HepG2 (cell line): ENCODE measurements around the gene NFATC2. TPM values are rescaled to one million over a fixed set of nuclear protein-coding genes. Genes with fewer than 3 reads are reported as not detected.

Experiments used
- CEBPG ChIP-seq: IDR thresholded peaks from 2 replicates; pipeline ENCODE4 v1.6.1; 2016
- GABPA ChIP-seq, 2 experiments: IDR thresholded peaks; 2 replicates each; pipeline ENCODE4 v1.6.1; 2011 to 2016; ENCODE audit warnings: low read depth in 2 of 2, low read length in 1 of 2, missing biosample characterization in 1 of 2, missing genetic modification characterization in 1 of 2
- GFI1 ChIP-seq: sonication (generic); formaldehyde crosslinking; IDR thresholded peaks from 2 replicates; pipeline ENCODE4 v1.5.0; 2020; ENCODE audit warnings: missing genetic modification reagents, mild to moderate bottlenecking, borderline replicate concordance
- IRF9 ChIP-seq: sonication (generic); formaldehyde crosslinking; IDR thresholded peaks from 2 replicates; pipeline ENCODE4 v1.8.0; 2022; ENCODE audit warnings: missing genetic modification reagents, mild to moderate bottlenecking, borderline replicate concordance
- MEF2D ChIP-seq: sonication (generic); formaldehyde crosslinking; IDR thresholded peaks from 2 replicates; pipeline ENCODE4 v1.5.1; 2020; ENCODE audit warnings: mild to moderate bottlenecking, missing genetic modification reagents
- NFKBIZ ChIP-seq: IDR thresholded peaks from 2 replicates; pipeline ENCODE4 v1.6.1; 2018; ENCODE audit warnings: missing genetic modification reagents, missing compliant biosample characterization
- ONECUT2 ChIP-seq: sonication (generic); formaldehyde crosslinking; IDR thresholded peaks from 2 replicates; pipeline ENCODE4 v1.4.0; 2020; ENCODE audit warnings: missing genetic modification reagents
- SMARCC2 ChIP-seq: fragments of 450-650 bp; IDR thresholded peaks from 2 replicates; pipeline ENCODE4 v1.6.1; 2017; ENCODE audit warnings: antibody characterized with exemption, mild to moderate bottlenecking
- YEATS2 ChIP-seq: sonication (generic); formaldehyde crosslinking; IDR thresholded peaks from 2 replicates; pipeline ENCODE4 v1.4.0; 2020; ENCODE audit warnings: missing genetic modification reagents, borderline replicate concordance
- ZBTB10 ChIP-seq: sonication (generic); formaldehyde crosslinking; IDR thresholded peaks from 2 replicates; pipeline ENCODE4 v1.4.0; 2020; ENCODE audit warnings: missing genetic modification reagents, borderline replicate concordance
- ZBTB7A ChIP-seq: sonication (generic); formaldehyde crosslinking; IDR thresholded peaks from 2 replicates; pipeline ENCODE4 v1.8.0; 2022; ENCODE audit warnings: mild to moderate bottlenecking, missing genetic modification reagents
- ZNF12 ChIP-seq: sonication (generic); formaldehyde crosslinking; IDR thresholded peaks from 2 replicates; pipeline ENCODE4 v1.5.0; 2020; ENCODE audit warnings: missing genetic modification reagents
- ZNF484 ChIP-seq: sonication (generic); formaldehyde crosslinking; IDR thresholded peaks from 2 replicates; pipeline ENCODE4 v1.5.1; 2020; ENCODE audit warnings: mild to moderate bottlenecking, low read depth, missing genetic modification reagents, borderline replicate concordance
- ZNF616 ChIP-seq: sonication (generic); formaldehyde crosslinking; IDR thresholded peaks from 2 replicates; pipeline ENCODE4 v1.5.0; 2020; ENCODE audit warnings: low read depth, mild to moderate bottlenecking, missing genetic modification reagents
- ZNF629 ChIP-seq: sonication (generic); formaldehyde crosslinking; conservative IDR thresholded peaks from 2 replicates; pipeline ENCODE4 v1.5.0; 2020; ENCODE audit warnings: missing genetic modification reagents
- ZSCAN29 ChIP-seq: sonication (generic); formaldehyde crosslinking; conservative IDR thresholded peaks from 2 replicates; pipeline ENCODE4 v1.4.0; 2020; ENCODE audit warnings: mild to moderate bottlenecking, missing genetic modification reagents
- polyA plus RNA-seq, 8 experiments: library from polyadenylated mRNA; depleted of rRNA in 3 of 8; stranded (reverse) in 7 of 8; unstranded in 1 of 8; fragments of >200 nt; fragmentation: Illumina TruSeq in 4 of 8; extraction: Trizol in 4 of 8; gene quantifications; 2 replicates each; pipeline versions ENCODE4 v1.2.1 to v1.2.3, GENCODE V29; 2011 to 2016; ENCODE audit warnings: low read depth in 4 of 8, missing spikeins in 1 of 8, mixed read lengths in 1 of 8; ENCODE audit not compliant: insufficient read depth in 1 of 8
- total RNA-seq, 5 experiments: library from RNA; depleted of rRNA; stranded (reverse); fragments of >200 nt; fragmentation: Illumina TruSeq; extraction: Trizol; gene quantifications; 2 replicates each; pipeline ENCODE4 v1.2.3, GENCODE V29; 2016; ENCODE audit warnings: low read depth in 1 of 5
- TF ChIP-seq, protein P1 (sequence below): sonication (generic); formaldehyde crosslinking; IDR thresholded peaks from 2 replicates; pipeline ENCODE4 v1.5.0; 2020; ENCODE audit warnings: mild to moderate bottlenecking, missing genetic modification reagents
- TF ChIP-seq, protein P2 (sequence below): IDR thresholded peaks from 2 replicates; pipeline ENCODE4 v1.6.1; 2012; ENCODE audit warnings: low read depth, low read length, improper control_type of control experiment
- TF ChIP-seq, protein P3 (sequence below): sonication (generic); formaldehyde crosslinking; IDR thresholded peaks from 2 replicates; pipeline ENCODE4 v1.8.1; 2023; ENCODE audit warnings: mild to moderate bottlenecking, missing genetic modification reagents, borderline replicate concordance

The NFATC2 gene
- total and polyA plus RNA-seq, 2 of the 13 experiments (the other 11 are each of a cell fraction or from before 2014, with no cell fraction given) = 1.9 to 3.3 TPM

DNA sequence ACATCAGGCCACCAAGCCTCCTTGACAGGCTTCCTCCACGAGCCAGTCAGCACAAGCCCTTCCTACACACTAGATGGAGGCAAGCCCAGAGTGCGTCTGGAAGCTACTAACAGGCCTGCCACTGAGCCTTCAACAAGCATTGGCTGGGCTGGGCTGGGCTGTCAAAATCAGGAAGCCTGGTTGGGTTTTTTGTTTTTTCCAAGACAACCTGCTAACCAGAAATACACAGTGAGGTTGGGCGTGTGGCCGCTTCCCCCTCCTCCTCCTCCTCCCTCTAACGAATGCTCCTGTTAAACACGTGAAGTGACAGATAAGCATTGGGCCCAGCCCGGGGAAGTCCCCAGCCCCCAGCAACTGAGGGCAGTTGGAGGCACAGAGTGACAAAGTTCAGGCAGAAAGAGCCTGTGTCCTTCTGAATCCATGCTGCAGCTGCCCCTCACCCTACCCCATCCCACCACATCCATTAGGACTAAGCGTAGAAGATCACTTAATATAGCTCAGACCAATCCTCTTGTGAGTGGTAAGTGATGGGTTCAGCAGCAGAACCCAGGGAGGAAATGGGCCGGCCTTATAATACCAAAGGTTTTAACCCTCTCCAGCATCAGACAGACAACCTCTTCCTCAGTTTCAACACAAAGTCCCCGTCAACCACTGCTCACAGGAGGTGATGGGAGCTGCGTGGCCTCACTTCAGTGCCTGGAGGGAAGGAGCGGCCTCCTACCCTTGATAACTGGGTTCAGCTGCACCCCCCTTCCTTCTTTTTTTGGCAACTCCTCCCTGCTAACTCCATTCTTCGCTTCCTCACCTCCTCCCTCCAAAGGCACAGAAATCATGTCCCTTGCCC lies 1.1 kb downstream of the NFATC2 start (continued):
- TF ChIP-seq, protein P1, sequence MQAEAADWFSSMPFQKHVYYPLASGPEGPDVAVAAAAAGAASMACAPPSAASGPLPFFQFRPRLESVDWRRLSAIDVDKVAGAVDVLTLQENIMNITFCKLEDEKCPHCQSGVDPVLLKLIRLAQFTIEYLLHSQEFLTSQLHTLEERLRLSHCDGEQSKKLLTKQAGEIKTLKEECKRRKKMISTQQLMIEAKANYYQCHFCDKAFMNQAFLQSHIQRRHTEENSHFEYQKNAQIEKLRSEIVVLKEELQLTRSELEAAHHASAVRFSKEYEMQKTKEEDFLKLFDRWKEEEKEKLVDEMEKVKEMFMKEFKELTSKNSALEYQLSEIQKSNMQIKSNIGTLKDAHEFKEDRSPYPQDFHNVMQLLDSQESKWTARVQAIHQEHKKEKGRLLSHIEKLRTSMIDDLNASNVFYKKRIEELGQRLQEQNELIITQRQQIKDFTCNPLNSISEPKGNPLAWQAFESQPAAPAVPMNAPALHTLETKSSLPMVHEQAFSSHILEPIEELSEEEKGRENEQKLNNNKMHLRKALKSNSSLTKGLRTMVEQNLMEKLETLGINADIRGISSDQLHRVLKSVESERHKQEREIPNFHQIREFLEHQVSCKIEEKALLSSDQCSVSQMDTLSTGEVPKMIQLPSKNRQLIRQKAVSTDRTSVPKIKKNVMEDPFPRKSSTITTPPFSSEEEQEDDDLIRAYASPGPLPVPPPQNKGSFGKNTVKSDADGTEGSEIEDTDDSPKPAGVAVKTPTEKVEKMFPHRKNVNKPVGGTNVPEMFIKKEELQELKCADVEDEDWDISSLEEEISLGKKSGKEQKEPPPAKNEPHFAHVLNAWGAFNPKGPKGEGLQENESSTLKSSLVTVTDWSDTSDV = 0 out of 2 replicates have a peak, but pooled peaks have one; percentile 22
- no peak for TF ChIP-seq SMARCC2
- no peak for TF ChIP-seq GABPA (IDR thresholded peaks at IDR 0.05; ENCODE audit: low read depth, low read length)
- TF ChIP-seq GABPA (CRISPR knock-in tag; IDR thresholded peaks at IDR 0.05; ENCODE audit: low read depth) = no peak; the same call in 1 of the 2 replicates
- TF ChIP-seq ZBTB7A (CRISPR knock-in tag) = no peak
- peak; percentile 80 for TF ChIP-seq YEATS2 (CRISPR knock-in tag)
- TF ChIP-seq, protein P2, sequence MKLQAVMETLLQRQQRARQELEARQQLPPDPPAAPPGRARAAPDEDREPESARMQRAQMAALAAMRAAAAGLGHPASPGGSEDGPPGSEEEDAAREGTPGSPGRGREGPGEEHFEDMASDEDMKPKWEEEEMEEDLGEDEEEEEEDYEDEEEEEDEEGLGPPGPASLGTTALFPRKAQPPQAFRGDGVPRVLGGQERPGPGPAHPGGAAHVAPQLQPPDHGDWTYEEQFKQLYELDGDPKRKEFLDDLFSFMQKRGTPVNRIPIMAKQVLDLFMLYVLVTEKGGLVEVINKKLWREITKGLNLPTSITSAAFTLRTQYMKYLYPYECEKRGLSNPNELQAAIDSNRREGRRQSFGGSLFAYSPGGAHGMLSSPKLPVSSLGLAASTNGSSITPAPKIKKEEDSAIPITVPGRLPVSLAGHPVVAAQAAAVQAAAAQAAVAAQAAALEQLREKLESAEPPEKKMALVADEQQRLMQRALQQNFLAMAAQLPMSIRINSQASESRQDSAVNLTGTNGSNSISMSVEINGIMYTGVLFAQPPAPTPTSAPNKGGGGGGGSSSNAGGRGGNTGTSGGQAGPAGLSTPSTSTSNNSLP = no peak
- TF ChIP-seq ZBTB10 (CRISPR knock-in tag) = no peak
- TF ChIP-seq ONECUT2 (CRISPR knock-in tag) = no peak
- peak; percentile 32; the same call in 1 of the 2 replicates for TF ChIP-seq CEBPG (CRISPR knock-in tag)
- TF ChIP-seq ZNF484 (CRISPR knock-in tag) = no peak
- no peak for TF ChIP-seq IRF9 (CRISPR knock-in tag)
- peak; percentile 72 for TF ChIP-seq MEF2D (CRISPR knock-in tag)
- 0 out of 2 replicates have a peak, but pooled peaks have one; percentile 40 for TF ChIP-seq GFI1 (CRISPR knock-in tag)
- TF ChIP-seq ZNF616 = peak; percentile 23; the same call in 1 of the 2 replicates
- no peak for TF ChIP-seq ZNF12 (CRISPR knock-in tag)
- peak; percentile 90 for TF ChIP-seq NFKBIZ (CRISPR knock-in tag)
- peak; percentile 89; the same call in 1 of the 2 replicates for TF ChIP-seq ZSCAN29 (CRISPR knock-in tag)
- TF ChIP-seq ZNF629 = peak; percentile 68; the same call in 1 of the 2 replicates
- TF ChIP-seq, protein P3, sequence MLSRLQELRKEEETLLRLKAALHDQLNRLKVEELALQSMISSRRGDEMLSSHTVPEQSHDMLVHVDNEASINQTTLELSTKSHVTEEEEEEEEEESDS = 0 out of 2 replicates have a peak, but pooled peaks have one; percentile 41
